ENCODE results near the gene ERN2. TPM values are rescaled to one million over a fixed set of nuclear protein-coding genes. Genes with fewer than 3 reads are reported as not detected.

ERN2 gene
- polyA plus RNA-seq, 1 of the 3 experiments (the other 2 are of a cell fraction), result 0.03 TPM

DNA sequence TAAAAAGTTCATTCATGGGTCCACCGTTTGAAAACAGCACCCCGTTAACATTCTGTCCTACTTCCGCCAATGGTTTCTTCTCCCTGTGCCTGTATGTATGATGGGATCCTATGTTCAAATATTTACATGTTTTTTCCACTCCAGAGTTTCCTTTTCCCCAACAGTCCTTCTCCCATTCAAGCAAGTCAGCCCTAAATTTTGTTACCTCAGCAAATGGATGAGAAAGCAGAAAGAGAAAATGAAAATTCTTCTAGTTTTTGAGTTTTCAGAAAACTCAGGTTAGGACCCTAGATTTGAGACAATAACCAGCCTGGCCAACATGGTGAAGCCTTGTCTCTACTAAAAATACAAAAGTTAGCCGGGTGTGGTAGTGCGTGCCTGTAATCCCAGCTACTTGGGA lies 3.5 kb upstream of the ERN2 start:
- no peak overlapping the region for H2AFZ ChIP-seq (ENCODE audit: low read depth)
- CTCF ChIA-PET, result no interaction called here
- WGBS (ENCODE audit: low lambda C conversion rate), result 55% methylated on average over 5 of the region's 5 CpGs

DNA sequence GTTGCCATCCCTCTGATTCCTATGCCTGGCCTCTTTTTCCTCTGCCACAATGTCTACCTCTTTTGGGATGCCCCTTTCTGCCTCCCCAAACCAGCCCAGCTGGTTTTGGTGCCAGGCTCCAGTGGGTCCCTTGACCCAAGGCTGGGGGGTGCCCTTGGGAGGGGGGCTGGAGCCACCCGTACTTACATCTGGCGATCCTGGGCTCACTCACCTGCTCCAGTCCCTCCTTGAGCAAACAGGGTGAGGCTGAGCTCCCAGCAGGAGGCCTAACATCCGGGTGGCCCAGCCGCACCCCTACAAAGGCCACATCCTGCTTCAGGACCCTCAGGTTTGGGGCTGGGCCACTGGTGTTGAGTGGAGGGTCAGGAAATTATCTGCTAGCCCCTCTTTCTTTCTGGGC lies 1.2 kb downstream of the ERN2 start:
- no peaks in the 10 kb centered on the region for H4K20me1 ChIP-seq (ENCODE audit: insufficient read depth)
- H3K9ac ChIP-seq, result no peak overlapping the region
- 20% methylated on average over 3 of the region's 4 CpGs for WGBS (ENCODE audit: low lambda C conversion rate)
- no peak for DNase-seq
- H3K9me3 ChIP-seq, result no peaks in the 10 kb centered on the region
- no peaks in the 10 kb centered on the region for H3K4me1 ChIP-seq (ENCODE audit: control insufficient read depth in 1 of 2, insufficient read depth in 2 of 2, low read depth in 1 of 2, low read length in 1 of 2)
- POLR2A ChIA-PET, result no interaction called here
- TF ChIP-seq FOXJ3 (CRISPR knock-in tag; IDR thresholded peaks at IDR 0.05) (no peak), MEF2A (IDR thresholded peaks at IDR 0.05; ENCODE audit: borderline replicate concordance, low read depth) (no peak), FOXM1 (IDR thresholded peaks at IDR 0.05; ENCODE audit: low read depth) (no peak), USF2 (IDR thresholded peaks at IDR 0.05; ENCODE audit: borderline replicate concordance, low read depth, low read length) (no peak), TCF12 (IDR thresholded peaks at IDR 0.05) (no peak), IRF3 (IDR thresholded peaks at IDR 0.05; ENCODE audit: low read depth, low read length) (no peak), TAF1 (IDR thresholded peaks at IDR 0.05; ENCODE audit: borderline replicate concordance, low read depth, low read length) (no peak), RFX5 (IDR thresholded peaks at IDR 0.05; ENCODE audit: low read length) (no peak)
- TF ChIP-seq, protein P1, sequence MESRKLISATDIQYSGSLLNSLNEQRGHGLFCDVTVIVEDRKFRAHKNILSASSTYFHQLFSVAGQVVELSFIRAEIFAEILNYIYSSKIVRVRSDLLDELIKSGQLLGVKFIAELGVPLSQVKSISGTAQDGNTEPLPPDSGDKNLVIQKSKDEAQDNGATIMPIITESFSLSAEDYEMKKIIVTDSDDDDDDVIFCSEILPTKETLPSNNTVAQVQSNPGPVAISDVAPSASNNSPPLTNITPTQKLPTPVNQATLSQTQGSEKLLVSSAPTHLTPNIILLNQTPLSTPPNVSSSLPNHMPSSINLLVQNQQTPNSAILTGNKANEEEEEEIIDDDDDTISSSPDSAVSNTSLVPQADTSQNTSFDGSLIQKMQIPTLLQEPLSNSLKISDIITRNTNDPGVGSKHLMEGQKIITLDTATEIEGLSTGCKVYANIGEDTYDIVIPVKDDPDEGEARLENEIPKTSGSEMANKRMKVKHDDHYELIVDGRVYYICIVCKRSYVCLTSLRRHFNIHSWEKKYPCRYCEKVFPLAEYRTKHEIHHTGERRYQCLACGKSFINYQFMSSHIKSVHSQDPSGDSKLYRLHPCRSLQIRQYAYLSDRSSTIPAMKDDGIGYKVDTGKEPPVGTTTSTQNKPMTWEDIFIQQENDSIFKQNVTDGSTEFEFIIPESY (IDR thresholded peaks at IDR 0.05; ENCODE audit: borderline replicate concordance, low read depth), result no peak
- no peak overlapping the region for H2AFZ ChIP-seq (ENCODE audit: low read depth)
- H3K27ac ChIP-seq (ENCODE audit: low read depth in 2 of 2, low read length in 1 of 2), result no peak overlapping the region
- CTCF ChIA-PET, result interaction anchor here (0.5 kb wide), 1 partner anchor 16 kb away, joined by 3 read pairs; no protein-coding TSS in a partner anchor
- no peaks in the 10 kb centered on the region for H3K9me2 ChIP-seq
- no peak overlapping the region for H3K4me3 ChIP-seq (ENCODE audit: low read depth in 2 of 2, low read length in 1 of 2)
- peaks cover 2% of the 10 kb centered on the region; the same call in 1 of the 2 replicates for H3K27me3 ChIP-seq (ENCODE audit: insufficient read depth)
- no peaks in the 10 kb centered on the region for H3K36me3 ChIP-seq (replicated peaks in 1 of 2; ENCODE audit: control insufficient read depth in 1 of 2, insufficient read depth in 2 of 2, low read length in 1 of 2)
- H3F3A ChIP-seq (replicated peaks; ENCODE audit: insufficient read depth), result no peaks in the 10 kb centered on the region
- H3K4me2 ChIP-seq, result no peak overlapping the region
- H3K79me2 ChIP-seq (ENCODE audit: insufficient read depth), result no peaks in the 10 kb centered on the region

More for the DNA sequence above, 3.5 kb upstream of the ERN2 start:
- Histone ChIP-seq H3K79me2 (ENCODE audit: insufficient read depth) (no peaks in the 10 kb centered on the region), H3K4me1 (ENCODE audit: control insufficient read depth in 1 of 2, insufficient read depth in 2 of 2, low read depth in 1 of 2, low read length in 1 of 2) (no peaks in the 10 kb centered on the region), H3F3A (replicated peaks; ENCODE audit: insufficient read depth) (no peaks in the 10 kb centered on the region), H3K4me3 (ENCODE audit: low read depth in 2 of 2, low read length in 1 of 2) (no peak overlapping the region), H3K9ac (no peak overlapping the region), H3K27ac (ENCODE audit: low read depth in 2 of 2, low read length in 1 of 2) (no peak overlapping the region), H4K20me1 (ENCODE audit: insufficient read depth) (no peaks in the 10 kb centered on the region), H3K36me3 (replicated peaks in 1 of 2; ENCODE audit: control insufficient read depth in 1 of 2, insufficient read depth in 2 of 2, low read length in 1 of 2) (no peaks in the 10 kb centered on the region), H3K4me2 (no peak overlapping the region), H3K9me2 (no peaks in the 10 kb centered on the region), H3K27me3 (ENCODE audit: insufficient read depth) (peaks cover 9% of the 10 kb centered on the region; the same call in 1 of the 2 replicates), H3K9me3 (no peaks in the 10 kb centered on the region)
- TF ChIP-seq CHD2 (IDR thresholded peaks at IDR 0.05; ENCODE audit: low read length, partially characterized antibody) (no peak), FOXJ3 (CRISPR knock-in tag; IDR thresholded peaks at IDR 0.05) (no peak)
- TF ChIP-seq, protein P1 (IDR thresholded peaks at IDR 0.05; ENCODE audit: borderline replicate concordance, low read depth), result no peak
- POLR2A ChIA-PET, result no interaction called here
- no peak for DNase-seq
